Eye (tissue), 1 donor: ENCODE results near the gene PALM2AKAP2.
A peak's percentile ranks its signal among the peaks of the same experiment; 100 is the strongest.

ENCODE experiments used
- DNase-seq: peaks from one replicate; pipeline ENCODE4 v3.0.0-alpha.2; 2015

PALM2AKAP2 gene

DNA sequence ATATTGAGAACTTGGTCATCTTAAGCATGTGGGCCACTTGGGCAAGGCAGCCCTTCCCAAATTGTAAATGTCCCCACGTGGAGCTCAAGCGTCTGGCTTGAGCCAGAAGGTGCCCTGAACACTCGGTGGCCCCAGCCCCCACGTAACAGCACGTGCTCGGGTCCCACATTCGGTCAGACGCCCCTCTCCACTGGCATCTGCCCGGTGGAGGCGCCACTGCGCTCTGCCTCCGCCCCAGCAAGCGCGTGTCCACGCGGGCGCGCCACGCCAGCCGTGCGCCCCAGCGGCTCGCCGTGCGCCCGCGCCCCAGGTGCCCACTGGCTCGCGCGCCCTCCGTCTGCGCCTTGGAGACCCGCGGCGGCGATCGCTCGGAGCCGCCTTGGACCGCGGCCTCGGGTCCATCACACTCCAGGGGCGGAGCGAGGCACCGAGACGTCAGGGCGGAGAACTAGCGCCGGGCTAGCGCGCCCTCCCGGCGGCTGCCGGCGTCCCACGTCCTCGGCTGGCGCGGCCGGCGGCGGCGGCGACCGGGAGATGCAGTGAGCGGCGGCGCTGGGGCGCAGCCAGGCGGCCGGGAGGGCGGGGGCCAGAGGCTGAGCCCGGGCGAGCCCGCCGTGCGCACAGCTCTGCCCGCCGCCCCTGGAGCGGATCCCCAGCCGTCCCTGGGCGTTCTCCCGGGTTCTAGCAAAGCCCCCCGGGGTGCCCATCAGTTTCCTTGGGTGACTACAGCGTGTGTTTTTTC lies at the start of gene PALM2AKAP2:
Gene PALM2AKAP2, plus strand, starts transcription at position 488 of the 742 bp plus-strand sequence. CDS start 291 bp downstream, outside the sequence.
- DNase-seq, result peak; percentile 80

DNA sequence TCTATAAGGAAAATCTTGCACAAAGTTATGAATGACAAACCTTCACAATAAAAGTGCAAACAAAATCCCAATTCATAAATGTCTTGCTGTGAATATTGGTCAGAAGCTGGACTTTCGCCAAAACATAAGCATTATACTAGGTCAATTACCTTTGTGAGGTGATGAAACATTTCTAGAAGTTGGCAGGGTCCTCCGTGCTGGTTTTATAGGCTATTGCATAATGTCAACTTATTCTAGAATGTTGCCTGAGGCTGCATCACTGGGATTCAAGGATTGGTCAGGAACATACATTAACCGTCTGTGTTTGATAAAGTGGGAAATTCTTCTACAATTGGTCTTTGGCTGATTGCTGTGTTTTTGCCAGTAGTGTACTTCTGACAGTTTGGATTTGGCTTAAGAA lies 49.8 kb upstream of the PALM2AKAP2 start:
- DNase-seq, result no peak

- DNase-seq, result no peak
These were observed 46.3 kb upstream of the PALM2AKAP2 start for GRCh38 chr9:109733690-109734089.

GRCh38 chr9:109734814-109735213 lies 45.2 kb upstream of the PALM2AKAP2 start:
- DNase-seq, result no peak

DNA sequence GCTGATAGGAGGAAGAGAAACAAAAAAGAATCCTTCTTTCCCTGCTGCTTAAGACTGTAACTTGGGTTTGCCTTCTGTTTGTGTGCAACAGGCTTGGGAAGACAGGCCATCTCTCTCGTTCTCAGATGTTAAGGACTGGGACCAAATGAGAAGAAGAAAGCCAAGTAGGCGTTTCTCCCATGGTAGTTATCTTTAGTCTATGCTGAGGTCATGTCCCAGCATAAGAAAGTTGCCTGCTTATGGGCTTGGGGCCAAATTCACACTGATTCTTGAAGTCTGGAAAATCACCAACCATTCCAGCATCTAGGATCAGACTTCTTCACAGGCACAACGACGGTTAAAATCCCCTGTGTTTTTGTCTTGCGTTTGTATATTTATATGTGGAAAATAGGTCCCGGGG lies 44.2 kb upstream of the PALM2AKAP2 start:
- no peak for DNase-seq

DNA sequence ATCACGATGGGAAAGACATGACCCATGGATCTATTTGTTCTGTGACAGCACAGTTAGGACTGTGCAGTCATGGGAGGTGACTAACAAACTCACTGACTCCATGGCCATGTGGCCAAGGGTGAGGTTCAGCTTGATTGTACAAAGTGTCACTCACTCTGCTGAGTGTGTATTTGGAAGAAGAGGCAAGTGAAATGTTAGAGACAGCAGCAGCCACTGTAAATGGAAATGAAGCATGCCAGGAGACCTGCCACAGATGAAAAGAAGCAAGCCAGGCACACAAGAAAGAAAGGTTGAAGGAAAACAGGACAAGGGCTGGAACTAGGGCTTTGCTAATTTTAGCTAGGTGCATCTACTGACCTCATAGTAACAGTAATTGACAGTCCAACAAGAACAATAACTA lies 42.7 kb upstream of the PALM2AKAP2 start:
- no peak for DNase-seq

- no peak for DNase-seq
These were observed 40.2 kb upstream of the PALM2AKAP2 start for GRCh38 chr9:109739760-109740159.

DNA sequence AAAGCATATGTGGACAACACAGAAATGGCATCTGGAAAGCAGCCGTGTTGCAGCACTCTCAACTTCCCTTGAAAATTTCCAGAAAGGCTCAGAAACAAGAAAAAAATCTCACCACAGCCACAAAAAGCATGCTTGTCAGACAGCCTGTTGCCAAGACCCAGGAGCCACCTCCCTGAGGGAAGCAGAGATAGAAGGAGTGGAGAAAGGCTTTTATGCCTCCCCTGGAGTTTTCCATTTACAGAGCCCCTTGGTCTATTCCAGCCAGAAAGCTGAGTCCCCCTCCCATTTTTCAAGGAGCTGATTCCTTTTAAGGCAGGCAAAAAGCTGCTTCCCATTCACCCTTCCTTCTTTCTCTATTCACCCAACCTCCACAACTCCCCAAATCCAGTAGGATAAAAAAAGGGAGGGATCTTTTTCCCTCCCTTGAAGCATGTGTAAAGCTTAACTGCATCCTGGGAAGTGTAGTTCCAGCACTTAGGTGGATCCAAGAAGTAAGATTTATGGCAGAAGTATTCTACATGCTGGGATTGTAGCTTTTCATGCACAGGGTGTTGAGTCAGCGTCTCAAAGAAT lies 37.1 kb upstream of the PALM2AKAP2 start:
- DNase-seq, result peak; percentile 49

DNA sequence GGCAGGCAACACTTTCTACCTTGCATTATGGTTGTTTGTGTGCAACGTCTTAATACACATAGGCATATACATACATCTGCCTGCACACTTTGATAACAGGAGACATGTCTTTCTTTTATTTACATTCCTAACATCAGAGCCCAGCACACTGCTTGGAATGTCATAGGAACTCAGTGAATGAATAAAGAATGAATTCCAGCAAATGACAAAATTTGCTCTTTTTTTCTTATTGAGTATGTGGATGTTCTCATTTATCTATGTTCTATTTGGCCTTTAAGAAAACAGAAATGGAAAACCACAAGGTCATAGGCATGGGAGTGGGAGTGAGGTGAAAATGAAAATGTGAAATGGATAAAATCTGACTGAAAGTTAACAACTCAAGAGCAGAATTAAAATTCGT lies 36.3 kb upstream of the PALM2AKAP2 start:
- DNase-seq, result no peak

GRCh38 chr9:109745335-109746283 lies 34.4 kb upstream of the PALM2AKAP2 start:
- DNase-seq, result peak; percentile 47

- DNase-seq, result peak; percentile 59
These were observed 28.7 kb upstream of the PALM2AKAP2 start for GRCh38 chr9:109751253-109751652.

DNA sequence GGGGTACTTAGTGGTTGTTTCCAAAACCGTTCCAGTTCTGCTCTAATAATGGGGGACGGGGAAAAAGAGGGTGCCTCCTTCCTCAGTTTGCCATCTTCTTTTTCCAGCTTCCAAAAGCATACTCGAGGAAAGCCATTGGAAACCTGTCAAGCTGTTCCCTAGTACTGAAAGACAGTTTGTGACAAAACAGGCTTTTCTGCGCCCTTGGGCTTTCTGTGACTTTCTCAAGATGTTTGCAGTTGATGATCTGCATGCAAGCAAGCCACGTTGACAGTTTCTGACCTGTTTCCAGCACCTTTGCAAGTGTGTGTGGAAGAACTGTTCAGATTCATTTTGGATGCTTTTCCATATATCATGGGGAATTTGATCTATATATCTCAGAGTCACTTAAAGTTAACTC lies 26.7 kb upstream of the PALM2AKAP2 start:
- DNase-seq, result no peak

DNA sequence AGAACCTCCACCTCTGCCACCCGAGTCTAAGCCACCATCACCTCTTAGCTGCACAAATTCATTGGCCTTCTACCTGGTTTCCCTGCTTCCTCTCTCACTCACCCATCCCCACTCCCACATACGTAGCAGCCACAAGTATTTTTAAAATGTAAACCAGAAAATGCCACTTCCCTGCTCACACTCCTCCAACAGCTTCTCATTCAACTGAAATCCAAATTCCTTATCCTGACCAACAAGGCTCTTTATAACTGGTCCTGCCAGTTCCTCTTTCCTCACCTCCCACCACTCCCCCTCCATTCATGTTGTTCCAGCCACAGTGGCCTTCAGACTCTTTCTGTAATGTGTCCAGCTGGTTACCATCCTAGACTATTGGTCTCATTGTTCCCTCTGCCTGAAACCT lies 25.0 kb upstream of the PALM2AKAP2 start:
- DNase-seq, result no peak

- no peak for DNase-seq
These were observed 20.4 kb upstream of the PALM2AKAP2 start for GRCh38 chr9:109759589-109759988.

DNA sequence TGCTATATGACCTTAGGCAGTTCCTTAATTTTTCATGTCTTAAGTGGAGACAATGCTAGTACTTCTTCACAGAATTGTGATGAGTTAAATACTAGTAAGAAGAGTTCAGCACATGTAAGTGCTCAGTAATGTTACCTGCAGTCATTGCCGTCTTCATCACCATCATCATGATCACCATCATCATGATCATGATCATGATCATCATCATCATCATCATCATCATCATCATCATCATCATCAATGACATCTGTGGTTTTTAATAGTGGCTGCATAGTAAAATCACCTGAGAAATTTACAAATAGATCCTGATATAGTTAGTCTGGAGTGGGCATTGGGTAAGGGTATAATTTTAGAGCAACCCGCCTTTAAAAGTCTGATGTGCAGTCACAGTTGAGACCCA lies 14.7 kb upstream of the PALM2AKAP2 start:
- no peak for DNase-seq

GRCh38 chr9:109765830-109766229 lies 14.2 kb upstream of the PALM2AKAP2 start:
- peak; percentile 49 for DNase-seq

- peak; percentile 26 for DNase-seq
These were observed 13.6 kb upstream of the PALM2AKAP2 start for GRCh38 chr9:109766351-109766750.

DNA sequence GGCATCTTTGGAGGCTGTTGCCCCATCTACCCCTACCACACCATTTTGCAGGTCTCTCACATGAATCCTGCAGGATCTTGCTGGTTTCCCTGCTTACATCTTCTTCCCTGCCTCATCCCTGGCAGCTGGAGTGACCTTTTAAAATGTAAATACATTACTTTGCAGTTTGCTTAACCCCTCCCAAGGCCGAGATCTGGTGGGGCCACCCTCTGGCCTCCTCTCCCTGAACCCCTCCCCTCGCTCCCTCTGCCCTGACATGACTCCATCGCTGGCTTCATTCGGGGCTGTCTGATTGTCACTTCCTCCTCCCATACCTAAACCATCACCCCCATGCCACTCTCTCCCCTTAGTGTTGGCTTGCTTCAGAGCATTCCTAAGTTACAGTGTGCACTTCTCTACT lies 12.6 kb upstream of the PALM2AKAP2 start:
- no peak for DNase-seq

- no peak for DNase-seq
These were observed 12.2 kb upstream of the PALM2AKAP2 start for GRCh38 chr9:109767814-109768213.

GRCh38 chr9:109769250-109769649 lies 10.7 kb upstream of the PALM2AKAP2 start:
- peak; percentile 39 for DNase-seq

DNA sequence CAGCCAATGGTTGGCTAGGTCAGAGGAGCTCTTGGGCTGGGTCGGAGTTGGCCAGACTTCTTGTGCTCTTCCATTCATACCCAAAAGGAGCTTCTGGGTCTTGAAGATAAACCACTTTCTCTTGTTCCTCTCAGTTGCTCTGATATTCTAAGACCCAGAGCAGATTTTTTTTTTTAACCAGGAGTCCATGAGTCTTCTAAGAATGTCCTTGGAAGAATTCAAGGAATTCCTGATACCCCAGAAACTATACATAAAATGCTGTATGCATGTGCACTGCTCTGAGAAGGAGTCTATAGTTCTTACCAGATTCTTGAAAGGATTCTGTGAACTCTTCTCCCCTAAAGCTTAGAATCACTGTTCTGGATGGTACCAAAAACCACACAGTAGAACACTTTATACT lies 9.9 kb upstream of the PALM2AKAP2 start:
- no peak for DNase-seq

DNA sequence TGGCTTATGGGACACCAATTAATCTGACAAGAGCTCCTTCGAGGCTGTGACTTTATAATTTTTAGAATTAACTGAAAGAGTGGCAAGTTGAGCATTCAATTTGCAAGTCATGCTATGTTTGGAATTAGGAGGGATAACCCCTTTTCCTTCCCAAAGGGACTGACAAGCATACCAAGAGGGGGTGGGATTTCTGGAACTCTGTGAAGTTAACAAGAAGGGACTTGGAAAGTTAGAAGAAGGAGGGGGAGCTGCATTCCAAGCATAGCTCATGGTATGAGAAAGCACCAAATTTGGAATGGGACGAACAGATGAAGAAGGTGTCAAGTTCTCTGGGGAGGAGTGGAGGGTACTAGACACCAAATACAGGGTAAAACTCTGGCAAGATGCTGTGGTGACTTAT lies 8.9 kb upstream of the PALM2AKAP2 start:
- peak; percentile 69 for DNase-seq

DNA sequence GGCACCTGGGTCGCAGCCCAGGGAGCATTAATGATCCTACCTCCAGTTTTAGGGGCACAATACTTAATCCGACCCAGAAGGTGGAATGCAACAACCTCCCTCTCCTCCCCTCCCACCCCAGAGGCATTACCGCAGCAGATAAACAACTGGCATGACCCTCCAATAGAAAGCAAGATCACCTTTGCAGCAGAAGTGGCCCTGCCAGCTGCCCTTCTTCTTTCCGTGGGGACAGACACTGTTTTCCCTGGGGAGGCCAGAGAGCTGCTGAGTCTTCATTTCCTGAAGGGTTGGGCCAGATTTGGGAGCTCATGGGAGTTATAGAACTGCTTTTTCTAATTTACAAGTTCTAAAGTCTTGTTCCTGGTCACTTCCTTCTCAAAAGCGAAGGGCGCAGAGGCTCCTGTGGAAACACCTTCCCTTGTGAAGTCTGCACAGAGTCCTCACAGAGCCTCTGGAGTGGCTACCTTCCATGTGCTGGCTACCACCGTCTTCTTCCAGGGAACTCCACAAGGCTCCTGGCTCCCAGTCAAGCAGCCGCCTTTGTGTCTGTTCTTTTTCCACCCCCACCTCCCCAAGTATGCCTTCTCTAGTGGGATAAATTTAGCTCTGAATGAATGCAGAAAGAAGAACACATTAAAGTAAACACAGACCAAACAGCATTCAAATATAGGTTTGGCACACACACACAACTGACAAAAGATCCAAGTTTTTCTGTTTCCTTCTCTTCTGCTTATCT lies 8.0 kb upstream of the PALM2AKAP2 start:
- peak; percentile 15 for DNase-seq
